ENCODE data around the gene COL15A1.

DNA sequence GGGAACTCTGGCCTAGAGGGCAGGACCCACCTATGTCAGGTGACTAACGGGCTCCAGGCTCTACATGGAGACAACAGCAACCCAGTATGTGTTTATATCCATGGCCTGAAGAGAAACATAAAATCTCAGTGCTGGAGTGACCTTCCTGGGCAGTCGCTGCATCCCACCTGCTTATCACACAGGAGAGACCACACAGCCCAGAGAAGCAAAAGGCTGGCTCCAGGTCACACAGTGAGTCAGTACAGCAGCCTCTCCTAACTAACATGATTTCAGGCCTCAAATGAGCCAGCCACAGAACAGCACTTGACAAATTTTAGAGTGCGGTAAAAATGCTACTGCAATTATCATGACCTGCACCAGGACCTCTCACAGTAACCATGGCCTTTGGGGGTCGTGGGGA lies 107.2 kb downstream of the COL15A1 start:
- no peak for TF ChIP-seq CTCF (conservative IDR thresholded peaks at IDR 0.05 in 1 of 2, IDR thresholded peaks at IDR 0.05 in 1 of 2; ENCODE audit: extremely low read depth in 1 of 2, insufficient read depth in 1 of 2, low read depth in 1 of 2, low read length in 2 of 2)
- TF ChIP-seq EZH2 (IDR thresholded peaks at IDR 0.05; ENCODE audit: borderline replicate concordance, low read length), result no peak
